NB4 (cell line): ENCODE measurements around the gene CPXM2.
A peak's percentile ranks its signal among the peaks of the same experiment; 100 is the strongest.

Experiments
- DNase-seq: peaks from one replicate; pipeline ENCODE4 v3.0.0; 2010; ENCODE audit warnings: low read depth
- H3K4me3 ChIP-seq: one replicate; pipeline ENCODE4 v1.5.1; 2011; ENCODE audit warnings: mild to moderate bottlenecking, low read depth, low read length, moderate library complexity
- MYC ChIP-seq: IDR thresholded peaks from 2 replicates; pipeline ENCODE4 v1.6.1; 2011; ENCODE audit warnings: low read depth, low read length
- POLR2A ChIP-seq: IDR thresholded peaks from 2 replicates; pipeline ENCODE4 v1.6.1; 2011; ENCODE audit warnings: mild to moderate bottlenecking; ENCODE audit not compliant: insufficient read length; ENCODE audit errors: extremely low read depth
- TF ChIP-seq, protein P1 (sequence below): IDR thresholded peaks from 2 replicates; pipeline ENCODE4 v1.6.1; 2011; ENCODE audit warnings: low read depth, low read length
- TF ChIP-seq, protein P2 (sequence below): IDR thresholded peaks from one replicate; pipeline ENCODE4 v1.5.1; 2012; ENCODE audit warnings: low read depth, low read length

The CPXM2 gene

DNA sequence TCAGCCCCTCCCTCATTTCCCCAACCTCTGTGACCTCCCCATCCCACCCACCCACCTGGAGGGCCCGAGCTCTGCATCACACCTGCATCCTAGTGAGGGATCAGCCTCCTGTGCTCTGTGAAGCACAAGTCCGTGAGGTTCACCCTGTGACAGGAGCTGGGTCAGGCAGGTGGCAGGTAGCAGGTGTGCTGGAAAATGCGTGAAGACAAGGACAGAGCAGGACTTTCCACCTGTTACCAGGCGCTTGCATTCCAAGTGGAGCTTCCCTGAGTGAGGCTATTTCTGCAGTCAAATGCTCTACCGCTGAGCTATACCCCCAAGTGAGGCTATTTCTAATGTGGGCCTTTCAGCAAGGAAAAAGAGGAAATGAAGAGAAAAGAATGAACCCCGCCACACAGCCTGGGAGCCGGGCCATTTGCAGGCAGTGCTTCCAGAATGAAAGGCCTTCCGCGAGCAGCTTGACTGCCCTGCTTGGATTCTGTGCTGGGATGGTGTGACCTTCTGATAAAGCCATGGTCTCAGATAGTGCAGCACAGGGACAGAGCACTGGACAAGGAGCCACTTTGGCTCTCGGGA lies 13.3 kb upstream of the CPXM2 start:
- no peak overlapping the region for H3K4me3 ChIP-seq
- no peak for DNase-seq
- TF ChIP-seq, protein P1, sequence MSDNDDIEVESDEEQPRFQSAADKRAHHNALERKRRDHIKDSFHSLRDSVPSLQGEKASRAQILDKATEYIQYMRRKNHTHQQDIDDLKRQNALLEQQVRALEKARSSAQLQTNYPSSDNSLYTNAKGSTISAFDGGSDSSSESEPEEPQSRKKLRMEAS, result no peak
- TF ChIP-seq POLR2A (no peak), MYC (no peak)
- TF ChIP-seq, protein P2, sequence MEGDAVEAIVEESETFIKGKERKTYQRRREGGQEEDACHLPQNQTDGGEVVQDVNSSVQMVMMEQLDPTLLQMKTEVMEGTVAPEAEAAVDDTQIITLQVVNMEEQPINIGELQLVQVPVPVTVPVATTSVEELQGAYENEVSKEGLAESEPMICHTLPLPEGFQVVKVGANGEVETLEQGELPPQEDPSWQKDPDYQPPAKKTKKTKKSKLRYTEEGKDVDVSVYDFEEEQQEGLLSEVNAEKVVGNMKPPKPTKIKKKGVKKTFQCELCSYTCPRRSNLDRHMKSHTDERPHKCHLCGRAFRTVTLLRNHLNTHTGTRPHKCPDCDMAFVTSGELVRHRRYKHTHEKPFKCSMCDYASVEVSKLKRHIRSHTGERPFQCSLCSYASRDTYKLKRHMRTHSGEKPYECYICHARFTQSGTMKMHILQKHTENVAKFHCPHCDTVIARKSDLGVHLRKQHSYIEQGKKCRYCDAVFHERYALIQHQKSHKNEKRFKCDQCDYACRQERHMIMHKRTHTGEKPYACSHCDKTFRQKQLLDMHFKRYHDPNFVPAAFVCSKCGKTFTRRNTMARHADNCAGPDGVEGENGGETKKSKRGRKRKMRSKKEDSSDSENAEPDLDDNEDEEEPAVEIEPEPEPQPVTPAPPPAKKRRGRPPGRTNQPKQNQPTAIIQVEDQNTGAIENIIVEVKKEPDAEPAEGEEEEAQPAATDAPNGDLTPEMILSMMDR, result no peak

DNA sequence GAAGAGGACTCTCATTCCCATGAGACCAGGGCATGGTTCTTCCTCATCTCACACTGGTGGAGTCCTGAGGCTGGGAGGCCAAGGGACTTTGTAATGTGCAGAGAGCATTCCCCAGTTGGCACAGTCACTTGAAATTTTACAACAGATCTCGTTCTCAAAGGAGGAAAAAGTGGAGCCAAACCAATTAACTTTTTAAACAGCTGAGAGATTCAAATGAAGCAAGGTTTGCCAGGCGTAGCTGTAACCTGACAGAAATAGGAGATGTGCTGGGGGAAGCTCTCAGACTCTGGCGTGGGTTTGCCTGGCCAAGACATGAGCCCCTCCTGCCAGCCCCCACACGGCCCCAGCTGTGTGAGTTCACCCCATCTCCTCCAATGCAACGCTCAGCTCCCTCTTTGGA lies 12.0 kb upstream of the CPXM2 start:
- no peak for DNase-seq
- TF ChIP-seq, protein P1, result no peak
- TF ChIP-seq, protein P2, result no peak
- TF ChIP-seq MYC (no peak), POLR2A (no peak)
- no peak overlapping the region for H3K4me3 ChIP-seq

DNA sequence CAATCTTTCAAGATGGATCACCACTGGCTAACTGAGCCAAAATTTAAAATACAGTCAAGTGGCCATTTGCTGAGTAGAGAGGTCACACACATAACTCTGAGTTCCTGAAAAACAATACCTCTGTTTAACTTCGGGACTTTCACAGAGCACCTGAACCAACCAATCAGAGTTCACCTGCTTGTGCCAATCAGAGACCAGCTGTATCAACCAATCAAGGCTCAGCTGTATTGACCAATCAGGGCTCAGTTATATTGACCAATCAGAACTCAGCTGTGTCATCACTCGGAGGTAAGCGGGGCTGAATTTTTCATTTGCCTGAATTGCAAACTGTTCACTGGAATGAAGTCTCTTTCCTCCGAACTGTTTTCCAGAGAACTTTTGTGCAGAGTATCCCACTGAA lies 10.0 kb upstream of the CPXM2 start:
- no peak for DNase-seq
- H3K4me3 ChIP-seq, result no peak overlapping the region
- TF ChIP-seq, protein P1, result no peak
- TF ChIP-seq MYC (no peak), POLR2A (no peak)
- TF ChIP-seq, protein P2, result no peak

DNA sequence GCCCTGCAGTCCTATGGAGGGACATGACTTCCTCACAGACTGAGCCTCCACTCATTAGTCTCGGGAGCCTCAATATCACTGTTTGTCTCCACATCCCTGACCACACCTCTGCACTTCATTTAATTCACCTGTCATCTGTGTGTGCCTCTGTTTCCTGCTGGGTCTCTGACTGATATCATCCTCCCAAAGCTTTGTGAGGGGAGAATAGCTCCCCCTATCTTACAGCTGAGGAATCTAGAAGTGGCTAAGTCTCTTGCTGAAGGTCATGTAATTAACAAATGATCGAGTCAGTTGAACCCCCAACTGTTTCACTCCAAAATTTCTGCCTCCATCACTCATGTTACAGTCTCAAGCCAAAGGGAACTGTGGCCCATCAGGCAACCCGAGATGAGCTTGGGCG lies 5.5 kb upstream of the CPXM2 start:
- DNase-seq, result no peak
- no peak overlapping the region for H3K4me3 ChIP-seq
- no peak for TF ChIP-seq POLR2A
- TF ChIP-seq, protein P2, result peak; percentile 34
- TF ChIP-seq, protein P1, result no peak

DNA sequence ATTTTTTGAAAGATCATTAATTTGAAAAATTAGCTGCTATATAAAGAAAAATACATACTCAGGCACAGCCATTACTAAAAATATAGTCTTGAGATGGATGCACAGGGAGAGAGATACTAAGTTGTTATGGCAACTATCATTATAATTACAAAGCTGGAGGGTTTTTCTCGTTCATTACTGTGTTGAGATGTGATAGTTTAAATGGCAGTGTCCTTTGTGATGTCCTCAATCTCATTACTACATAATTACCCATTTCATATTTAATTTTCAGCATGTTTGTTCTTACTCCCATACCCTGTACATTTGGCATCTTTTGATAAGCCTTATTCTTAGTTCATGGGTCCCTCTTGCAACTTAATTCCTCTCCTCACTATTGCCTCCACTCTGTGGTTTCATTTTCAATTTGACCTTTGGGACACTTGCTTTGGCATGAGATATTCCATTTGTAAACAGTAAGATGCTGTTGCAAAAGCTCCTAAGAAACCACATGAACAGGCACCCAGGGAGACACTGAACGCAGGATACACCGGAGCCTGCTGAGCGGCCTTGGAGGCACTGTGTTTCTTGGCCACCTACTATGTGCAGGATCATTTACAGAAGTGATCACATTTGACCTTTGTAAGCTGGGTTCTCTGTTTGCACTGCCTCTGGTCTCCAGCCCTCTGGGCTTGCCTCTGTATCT lies 4.8 kb upstream of the CPXM2 start:
- no peak overlapping the region for H3K4me3 ChIP-seq
- DNase-seq, result no peak
- TF ChIP-seq, protein P1, result no peak
- no peak for TF ChIP-seq MYC
- TF ChIP-seq POLR2A, result no peak
- TF ChIP-seq, protein P2, result no peak

DNA sequence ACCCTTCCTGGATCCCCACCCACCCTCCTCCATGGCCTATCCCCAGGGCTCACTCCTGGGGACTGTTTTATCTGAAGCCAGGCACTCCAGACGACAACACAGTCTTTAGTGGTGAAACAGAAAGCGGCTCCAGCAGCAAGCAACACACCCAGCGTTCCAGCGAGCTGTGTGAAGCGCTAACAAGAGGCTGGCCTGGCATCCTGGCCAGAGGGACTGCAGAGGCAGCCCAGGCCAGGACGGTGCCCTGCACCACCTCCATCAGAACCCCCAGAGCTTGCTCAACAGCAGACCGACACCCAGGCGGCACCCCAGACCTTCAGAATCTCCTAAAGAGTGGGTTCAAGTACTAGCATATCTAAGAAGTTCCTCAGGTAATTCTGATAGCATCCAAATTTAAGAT lies 2.0 kb upstream of the CPXM2 start:
- TF ChIP-seq MYC, result no peak
- no peak for TF ChIP-seq POLR2A
- TF ChIP-seq, protein P2, result no peak
- TF ChIP-seq, protein P1, result no peak
- no peak overlapping the region for H3K4me3 ChIP-seq
- no peak for DNase-seq
